Liver (tissue), 9 donors: ENCODE results near the gene CBFB. TPM values are rescaled to one million over a fixed set of nuclear protein-coding genes. Genes with fewer than 3 reads are reported as not detected.

Source experiments
- DNase-seq: peaks from one replicate; pipeline ENCODE4 v3.0.0-alpha.2; 2017; ENCODE audit warnings: low spot score
- H3K27ac ChIP-seq, 2 donors: one replicate each; pipeline ENCODE4 v1.7.0; 2013; ENCODE audit warnings: inconsistent platforms in 2 of 2, low read length in 2 of 2, control low read depth in 1 of 2, low read depth in 1 of 2, mild to moderate bottlenecking in 1 of 2
- H3K27me3 ChIP-seq, 4 donors: one replicate each; pipeline versions ENCODE4 v1.6.1 to v1.7.0; 2013; ENCODE audit warnings: low read length in 3 of 4, inconsistent platforms in 1 of 4, mild to moderate bottlenecking in 1 of 4, moderate library complexity in 1 of 4; ENCODE audit not compliant: control insufficient read depth in 4 of 4, insufficient read depth in 4 of 4
- H3K36me3 ChIP-seq, 4 donors: one replicate each; pipeline versions ENCODE4 v1.6.1 to v1.7.0; 2013; ENCODE audit warnings: low read length in 3 of 4, mild to moderate bottlenecking in 3 of 4, low read depth in 1 of 4, moderate library complexity in 1 of 4; ENCODE audit not compliant: control insufficient read depth in 4 of 4, insufficient read depth in 3 of 4
- H3K4me1 ChIP-seq, 4 donors: one replicate each; pipeline versions ENCODE4 v1.6.1 to v1.7.0; 2013; ENCODE audit warnings: low read length in 3 of 4, mild to moderate bottlenecking in 3 of 4, moderate library complexity in 1 of 4; ENCODE audit not compliant: control insufficient read depth in 4 of 4, insufficient read depth in 4 of 4
- H3K4me3 ChIP-seq, 3 donors: one replicate each; pipeline versions ENCODE4 v1.6.1 to v1.7.0; 2013; ENCODE audit warnings: low read length in 3 of 3, control low read depth in 1 of 3, low read depth in 1 of 3, mild to moderate bottlenecking in 1 of 3
- H3K9ac ChIP-seq, 2 donors: one replicate each; pipeline ENCODE4 v1.7.0; 2013; ENCODE audit warnings: low read length in 2 of 2, mild to moderate bottlenecking in 2 of 2, moderate library complexity in 2 of 2, control low read depth in 1 of 2, low read depth in 1 of 2
- H3K9me3 ChIP-seq, 4 donors: one replicate each; pipeline versions ENCODE4 v1.6.1 to v1.7.0; 2013; ENCODE audit warnings: low read length in 3 of 4; ENCODE audit not compliant: control insufficient read depth in 4 of 4
- EGR1 ChIP-seq, 2 donors: IDR thresholded peaks; 2 replicates each; pipeline ENCODE4 v1.6.1; 2016 to 2018; ENCODE audit warnings: antibody characterized with exemption in 2 of 2, low read depth in 2 of 2
- FOXA2 ChIP-seq: IDR thresholded peaks from 2 replicates; pipeline ENCODE4 v1.6.1; 2016; ENCODE audit warnings: antibody characterized with exemption
- GABPA ChIP-seq, 2 donors: IDR thresholded peaks in 1 of 2; conservative IDR thresholded peaks in 1 of 2; 2 replicates each; pipeline ENCODE4 v1.6.1; 2016; ENCODE audit warnings: antibody characterized with exemption in 2 of 2, mild to moderate bottlenecking in 1 of 2, moderate library complexity in 1 of 2
- HNF4A ChIP-seq, 2 donors: conservative IDR thresholded peaks; 2 replicates each; pipeline ENCODE4 v1.6.1; 2016; ENCODE audit warnings: antibody characterized with exemption in 2 of 2, mild to moderate bottlenecking in 2 of 2
- HNF4G ChIP-seq: IDR thresholded peaks from 2 replicates; pipeline ENCODE4 v1.6.1; 2016; ENCODE audit warnings: antibody characterized with exemption
- JUND ChIP-seq, 2 donors: IDR thresholded peaks; 2 replicates each; pipeline ENCODE4 v1.6.1; 2016; ENCODE audit warnings: antibody characterized with exemption in 2 of 2
- RXRA ChIP-seq, 2 donors: IDR thresholded peaks; 2 replicates each; pipeline ENCODE4 v1.6.1; 2017 to 2018; ENCODE audit warnings: antibody characterized with exemption in 2 of 2, mild to moderate bottlenecking in 1 of 2
- SP1 ChIP-seq: IDR thresholded peaks from 2 replicates; pipeline ENCODE4 v1.6.1; 2018; ENCODE audit warnings: antibody characterized with exemption, mild to moderate bottlenecking
- TAF1 ChIP-seq: conservative IDR thresholded peaks from 2 replicates; pipeline ENCODE4 v1.6.1; 2016; ENCODE audit warnings: antibody characterized with exemption, mild to moderate bottlenecking
- YY1 ChIP-seq: IDR thresholded peaks from 2 replicates; pipeline ENCODE4 v1.6.1; 2016; ENCODE audit warnings: antibody characterized with exemption, mild to moderate bottlenecking
- WGBS: extraction: QIAGEN DNeasy Blood & Tissue Kit; methylation state at CpG from one replicate; pipeline ENCODE4 v1.1.7; 2013; 5-methylcytosine and 5-hydroxymethylcytosine counted together
- polyA plus RNA-seq, 2 donors: library from polyadenylated mRNA; stranded (reverse) in 1 of 2; unstranded in 1 of 2; fragments of 200-250 nt in 1 of 2; fragments of >200 nt in 1 of 2; fragmentation: Nextera tagmentation in 1 of 2; extraction: Ambion mirVana in 1 of 2; gene quantifications; one replicate each; pipeline versions ENCODE4 v1.2.1 to v1.2.3, GENCODE V29; 2013 to 2015
- total RNA-seq, 2 donors: library from RNA; depleted of rRNA; stranded (reverse); fragments of >200 nt; gene quantifications; one replicate each; pipeline ENCODE4 v1.2.3, GENCODE V29; 2014
- TF ChIP-seq, protein P1 (sequence below): IDR thresholded peaks from 2 replicates; pipeline ENCODE4 v1.6.1; 2016; ENCODE audit warnings: antibody characterized with exemption
- TF ChIP-seq, protein P2 (sequence below): IDR thresholded peaks from 2 replicates; pipeline ENCODE4 v1.6.1; 2016; ENCODE audit warnings: antibody characterized with exemption
- TF ChIP-seq, protein P3 (sequence below): IDR thresholded peaks from 2 replicates; pipeline ENCODE4 v1.6.1; 2016; ENCODE audit warnings: antibody characterized with exemption
- TF ChIP-seq, protein P4 (sequence below): fragments of 150-350 bp; IDR thresholded peaks from 2 replicates; pipeline ENCODE4 v1.5.1; 2017; ENCODE audit warnings: improper control_type of control experiment, low read depth, low read length; ENCODE audit not compliant: missing input control
- TF ChIP-seq, protein P5 (sequence below): IDR thresholded peaks from 2 replicates; pipeline ENCODE4 v1.6.1; 2016; ENCODE audit warnings: antibody characterized with exemption, mild to moderate bottlenecking
- donor health status: healthy.
- donor health status: healthy.
- donor health status: healthy.
- donor health status: healthy.
- donor health status: healthy.

CBFB gene
- total and polyA plus RNA-seq, 4 donors = 6.8 to 19.3 (median 11.2) TPM

DNA sequence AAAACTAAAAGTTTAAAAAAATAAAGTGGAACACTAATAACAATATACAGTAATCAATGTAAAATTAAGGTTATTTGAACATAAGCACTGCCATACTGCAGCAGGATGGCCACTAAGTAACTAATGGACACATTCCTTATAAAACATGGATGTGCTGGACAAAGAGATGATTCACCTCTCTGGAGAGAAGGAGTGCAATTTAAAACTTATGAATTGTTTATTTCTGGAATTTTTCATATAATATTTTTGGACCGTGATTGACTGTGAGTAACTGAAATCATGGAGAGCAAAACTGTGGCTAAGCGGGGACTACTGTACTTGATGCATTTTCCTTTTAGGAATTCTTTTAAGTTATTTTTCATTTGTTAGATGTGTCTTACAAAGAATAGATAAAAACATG is 21.8 kb downstream of the CBFB start:
- 95% methylated on average over 2 of the region's 2 CpGs for WGBS
- Histone ChIP-seq H3K9ac (no peak overlapping the region), H3K4me1 (no peaks in the 10 kb centered on the region), H3K27ac (no peak overlapping the region), H3K4me3 (no peak overlapping the region), H3K36me3 (peaks cover 0 to 3% (median 0%) of the 10 kb centered on the region in 4 donors), H3K27me3 (no peaks in the 10 kb centered on the region), H3K9me3 (no peaks in the 10 kb centered on the region)
- DNase-seq = no peak
- TF ChIP-seq, protein P1, sequence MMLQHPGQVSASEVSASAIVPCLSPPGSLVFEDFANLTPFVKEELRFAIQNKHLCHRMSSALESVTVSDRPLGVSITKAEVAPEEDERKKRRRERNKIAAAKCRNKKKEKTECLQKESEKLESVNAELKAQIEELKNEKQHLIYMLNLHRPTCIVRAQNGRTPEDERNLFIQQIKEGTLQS = no peak
- TF ChIP-seq, protein P2, sequence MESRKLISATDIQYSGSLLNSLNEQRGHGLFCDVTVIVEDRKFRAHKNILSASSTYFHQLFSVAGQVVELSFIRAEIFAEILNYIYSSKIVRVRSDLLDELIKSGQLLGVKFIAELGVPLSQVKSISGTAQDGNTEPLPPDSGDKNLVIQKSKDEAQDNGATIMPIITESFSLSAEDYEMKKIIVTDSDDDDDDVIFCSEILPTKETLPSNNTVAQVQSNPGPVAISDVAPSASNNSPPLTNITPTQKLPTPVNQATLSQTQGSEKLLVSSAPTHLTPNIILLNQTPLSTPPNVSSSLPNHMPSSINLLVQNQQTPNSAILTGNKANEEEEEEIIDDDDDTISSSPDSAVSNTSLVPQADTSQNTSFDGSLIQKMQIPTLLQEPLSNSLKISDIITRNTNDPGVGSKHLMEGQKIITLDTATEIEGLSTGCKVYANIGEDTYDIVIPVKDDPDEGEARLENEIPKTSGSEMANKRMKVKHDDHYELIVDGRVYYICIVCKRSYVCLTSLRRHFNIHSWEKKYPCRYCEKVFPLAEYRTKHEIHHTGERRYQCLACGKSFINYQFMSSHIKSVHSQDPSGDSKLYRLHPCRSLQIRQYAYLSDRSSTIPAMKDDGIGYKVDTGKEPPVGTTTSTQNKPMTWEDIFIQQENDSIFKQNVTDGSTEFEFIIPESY = no peak
- TF ChIP-seq FOXA2 (no peak), TAF1 (no peak), SP1 (no peak), JUND (IDR thresholded peaks at IDR 0.05) (no peak), GABPA (IDR thresholded peaks at IDR 0.05 in 1 of 2, conservative IDR thresholded peaks at IDR 0.05 in 1 of 2) (no peak), EGR1 (IDR thresholded peaks at IDR 0.05; ENCODE audit: low read depth in 2 of 2) (no peak), YY1 (no peak), RXRA (IDR thresholded peaks at IDR 0.05) (no peak)
- TF ChIP-seq, protein P3, sequence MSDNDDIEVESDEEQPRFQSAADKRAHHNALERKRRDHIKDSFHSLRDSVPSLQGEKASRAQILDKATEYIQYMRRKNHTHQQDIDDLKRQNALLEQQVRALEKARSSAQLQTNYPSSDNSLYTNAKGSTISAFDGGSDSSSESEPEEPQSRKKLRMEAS = no peak
- TF ChIP-seq, protein P4, sequence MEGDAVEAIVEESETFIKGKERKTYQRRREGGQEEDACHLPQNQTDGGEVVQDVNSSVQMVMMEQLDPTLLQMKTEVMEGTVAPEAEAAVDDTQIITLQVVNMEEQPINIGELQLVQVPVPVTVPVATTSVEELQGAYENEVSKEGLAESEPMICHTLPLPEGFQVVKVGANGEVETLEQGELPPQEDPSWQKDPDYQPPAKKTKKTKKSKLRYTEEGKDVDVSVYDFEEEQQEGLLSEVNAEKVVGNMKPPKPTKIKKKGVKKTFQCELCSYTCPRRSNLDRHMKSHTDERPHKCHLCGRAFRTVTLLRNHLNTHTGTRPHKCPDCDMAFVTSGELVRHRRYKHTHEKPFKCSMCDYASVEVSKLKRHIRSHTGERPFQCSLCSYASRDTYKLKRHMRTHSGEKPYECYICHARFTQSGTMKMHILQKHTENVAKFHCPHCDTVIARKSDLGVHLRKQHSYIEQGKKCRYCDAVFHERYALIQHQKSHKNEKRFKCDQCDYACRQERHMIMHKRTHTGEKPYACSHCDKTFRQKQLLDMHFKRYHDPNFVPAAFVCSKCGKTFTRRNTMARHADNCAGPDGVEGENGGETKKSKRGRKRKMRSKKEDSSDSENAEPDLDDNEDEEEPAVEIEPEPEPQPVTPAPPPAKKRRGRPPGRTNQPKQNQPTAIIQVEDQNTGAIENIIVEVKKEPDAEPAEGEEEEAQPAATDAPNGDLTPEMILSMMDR = no peak
- TF ChIP-seq, protein P5, sequence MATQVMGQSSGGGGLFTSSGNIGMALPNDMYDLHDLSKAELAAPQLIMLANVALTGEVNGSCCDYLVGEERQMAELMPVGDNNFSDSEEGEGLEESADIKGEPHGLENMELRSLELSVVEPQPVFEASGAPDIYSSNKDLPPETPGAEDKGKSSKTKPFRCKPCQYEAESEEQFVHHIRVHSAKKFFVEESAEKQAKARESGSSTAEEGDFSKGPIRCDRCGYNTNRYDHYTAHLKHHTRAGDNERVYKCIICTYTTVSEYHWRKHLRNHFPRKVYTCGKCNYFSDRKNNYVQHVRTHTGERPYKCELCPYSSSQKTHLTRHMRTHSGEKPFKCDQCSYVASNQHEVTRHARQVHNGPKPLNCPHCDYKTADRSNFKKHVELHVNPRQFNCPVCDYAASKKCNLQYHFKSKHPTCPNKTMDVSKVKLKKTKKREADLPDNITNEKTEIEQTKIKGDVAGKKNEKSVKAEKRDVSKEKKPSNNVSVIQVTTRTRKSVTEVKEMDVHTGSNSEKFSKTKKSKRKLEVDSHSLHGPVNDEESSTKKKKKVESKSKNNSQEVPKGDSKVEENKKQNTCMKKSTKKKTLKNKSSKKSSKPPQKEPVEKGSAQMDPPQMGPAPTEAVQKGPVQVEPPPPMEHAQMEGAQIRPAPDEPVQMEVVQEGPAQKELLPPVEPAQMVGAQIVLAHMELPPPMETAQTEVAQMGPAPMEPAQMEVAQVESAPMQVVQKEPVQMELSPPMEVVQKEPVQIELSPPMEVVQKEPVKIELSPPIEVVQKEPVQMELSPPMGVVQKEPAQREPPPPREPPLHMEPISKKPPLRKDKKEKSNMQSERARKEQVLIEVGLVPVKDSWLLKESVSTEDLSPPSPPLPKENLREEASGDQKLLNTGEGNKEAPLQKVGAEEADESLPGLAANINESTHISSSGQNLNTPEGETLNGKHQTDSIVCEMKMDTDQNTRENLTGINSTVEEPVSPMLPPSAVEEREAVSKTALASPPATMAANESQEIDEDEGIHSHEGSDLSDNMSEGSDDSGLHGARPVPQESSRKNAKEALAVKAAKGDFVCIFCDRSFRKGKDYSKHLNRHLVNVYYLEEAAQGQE = no peak

DNA sequence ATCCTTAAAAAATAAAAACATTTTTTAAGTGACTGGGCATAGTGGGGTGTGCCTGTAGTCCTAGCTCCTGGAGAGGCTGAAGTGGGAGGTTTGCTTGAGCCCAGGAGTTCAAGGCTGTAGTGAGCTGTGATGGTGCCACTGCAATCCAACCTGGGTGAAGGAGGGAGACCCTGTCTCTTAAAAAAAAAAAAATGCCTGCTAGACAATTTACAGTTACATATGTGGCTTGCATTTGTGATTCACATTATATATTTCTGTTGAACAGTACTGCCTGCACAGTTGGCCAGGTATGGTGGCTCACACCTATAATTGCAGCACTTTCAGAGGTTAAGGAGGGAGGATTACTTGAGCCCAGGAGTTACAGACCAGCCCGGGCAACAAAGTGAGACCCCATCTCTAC is 23.4 kb downstream of the CBFB start:
- no peak for TF ChIP-seq JUND (IDR thresholded peaks at IDR 0.05)
- TF ChIP-seq, protein P1 = no peak
- no peak for TF ChIP-seq SP1
- TF ChIP-seq HNF4G = no peak
- TF ChIP-seq EGR1 (IDR thresholded peaks at IDR 0.05; ENCODE audit: low read depth in 2 of 2) = no peak
- TF ChIP-seq TAF1 = no peak
- no peak for TF ChIP-seq GABPA (IDR thresholded peaks at IDR 0.05 in 1 of 2, conservative IDR thresholded peaks at IDR 0.05 in 1 of 2)
- TF ChIP-seq HNF4A (conservative IDR thresholded peaks at IDR 0.05) = no peak
- Histone ChIP-seq H3K9me3 (no peaks in the 10 kb centered on the region), H3K27me3 (no peaks in the 10 kb centered on the region), H3K4me1 (no peaks in the 10 kb centered on the region), H3K9ac (no peak overlapping the region), H3K36me3 (no peaks in the 10 kb centered on the region), H3K27ac (no peak overlapping the region), H3K4me3 (no peak overlapping the region)
- WGBS = 93% methylated on average over 1 of the region's 1 CpG
- DNase-seq = no peak
